ENCODE results near the gene ARHGAP28. TPM values are rescaled to one million over a fixed set of nuclear protein-coding genes. Genes with fewer than 3 reads are reported as not detected.

ARHGAP28 gene
- total RNA-seq, 1 experiment from 2014 or later = 0.41 TPM

GRCh38 chr18:6711467-6711866, 18.0 kb upstream of the ARHGAP28 start:
- H3K36me3 ChIP-seq (ENCODE audit: control insufficient read depth, insufficient read depth, low read length) = no peaks in the 10 kb centered on the region
- no peak overlapping the region for H3K27ac ChIP-seq (ENCODE audit: low read length)
- H3K9me3 ChIP-seq (ENCODE audit: control insufficient read depth, insufficient read depth, low read depth, low read length) = no peaks in the 10 kb centered on the region
- H3K4me3 ChIP-seq (ENCODE audit: low read depth in 2 of 2, low read length in 2 of 2) = no peak overlapping the region
- H3K4me1 ChIP-seq (ENCODE audit: control insufficient read depth, insufficient read depth, low read length) = no peaks in the 10 kb centered on the region
- POLR2A ChIA-PET = no interaction called here
- no peak for DNase-seq (ENCODE audit: low read depth, low spot score)
- intact Hi-C loops (cut with micrococcal nuclease; ENCODE audit: unreplicated experiment) = no loop called here
- no TSS peak for BruUV-seq (replicated peaks)
- no peaks in the 10 kb centered on the region for H3K27me3 ChIP-seq (ENCODE audit: control insufficient read depth, insufficient read depth, low read length)
- in situ Hi-C loops (cut with HindIII; ENCODE audit: low pct_unique_long_range_greater_than_20kb, low sequenced_read_pairs) = no loop called here
- CTCF ChIA-PET = no interaction called here
- no peak for ATAC-seq
- no peak for TF ChIP-seq TCF7L2 (IDR thresholded peaks at IDR 0.05; ENCODE audit: low read depth, low read length)
- no peak for TF ChIP-seq SIN3A (IDR thresholded peaks at IDR 0.05; ENCODE audit: borderline replicate concordance, insufficient read depth, low read depth, low read length)
- no peak for TF ChIP-seq CTCF (IDR thresholded peaks at IDR 0.05)
- TF ChIP-seq REST (IDR thresholded peaks at IDR 0.05; ENCODE audit: insufficient read depth in 1 of 2, low read depth in 2 of 2, low read length in 1 of 2) = no peak
- TF ChIP-seq POLR2AphosphoS5 (IDR thresholded peaks at IDR 0.05; ENCODE audit: low read depth, low read length) = no peak

GRCh38 chr18:6712401-6712800, 17.1 kb upstream of the ARHGAP28 start:
- ChIA-PET CTCF (no interaction called here), POLR2A (no interaction called here)
- no peaks in the 10 kb centered on the region for H3K4me1 ChIP-seq (ENCODE audit: control insufficient read depth, insufficient read depth, low read length)
- in situ Hi-C loops (cut with HindIII; ENCODE audit: low pct_unique_long_range_greater_than_20kb, low sequenced_read_pairs) (no loop called here), intact Hi-C loops (cut with micrococcal nuclease; ENCODE audit: unreplicated experiment) (no loop called here)
- H3K4me3 ChIP-seq (ENCODE audit: low read depth in 2 of 2, low read length in 2 of 2) = no peak overlapping the region
- no peaks in the 10 kb centered on the region for H3K36me3 ChIP-seq (ENCODE audit: control insufficient read depth, insufficient read depth, low read length)
- DNase-seq (ENCODE audit: low read depth, low spot score) (no peak), ATAC-seq (no peak)
- H3K27me3 ChIP-seq (ENCODE audit: control insufficient read depth, insufficient read depth, low read length) = no peaks in the 10 kb centered on the region
- no peak overlapping the region for H3K27ac ChIP-seq (ENCODE audit: low read length)
- H3K9me3 ChIP-seq (ENCODE audit: control insufficient read depth, insufficient read depth, low read depth, low read length) = no peaks in the 10 kb centered on the region
- no TSS peak for BruUV-seq (replicated peaks)
- TF ChIP-seq REST (IDR thresholded peaks at IDR 0.05; ENCODE audit: insufficient read depth in 1 of 2, low read depth in 2 of 2, low read length in 1 of 2) (no peak), SIN3A (IDR thresholded peaks at IDR 0.05; ENCODE audit: borderline replicate concordance, insufficient read depth, low read depth, low read length) (no peak)
